Uterus (tissue), 2 donors: ENCODE measurements around the gene UBE2E3.

Experiments used
- POLR2A ChIP-seq, 2 donors: fragments of 450-650 bp; IDR thresholded peaks; one replicate each; pipeline ENCODE4 v1.6.1; 2016; ENCODE audit warnings: antibody characterized with exemption in 2 of 2, mild to moderate bottlenecking in 1 of 2, moderate library complexity in 1 of 2
- TF ChIP-seq, protein P1 (sequence below), 4 experiments: fragments of 200-600 bp in 2 of 4; fragments of 450-650 bp in 2 of 4; sonication (generic) in 2 of 4; IDR thresholded peaks; one replicate each; pipeline ENCODE4 v1.5.1; 2016 to 2019; ENCODE audit warnings: antibody characterized with exemption in 4 of 4, mild to moderate bottlenecking in 2 of 4, moderate library complexity in 1 of 4

DNA sequence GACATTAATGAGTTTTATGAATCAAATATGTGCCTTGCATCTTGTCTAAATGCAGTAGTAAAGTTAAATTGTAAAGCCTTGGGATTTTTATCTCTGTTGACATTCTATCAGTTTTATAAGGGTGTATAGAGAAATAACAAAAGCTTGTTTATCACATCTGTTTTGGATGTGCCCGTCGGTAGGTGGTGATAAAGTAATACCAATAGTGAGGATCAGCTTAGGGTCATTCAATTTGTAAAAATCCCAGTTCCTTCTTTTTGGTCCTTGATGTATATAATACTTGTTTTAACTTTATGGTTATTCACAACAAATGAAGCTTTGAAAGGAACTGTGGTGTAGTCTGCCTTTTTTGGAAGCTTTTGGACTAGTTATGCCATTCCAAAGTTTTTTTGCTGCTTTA is 12.6 kb downstream of the UBE2E3 start:
- TF ChIP-seq, protein P1, sequence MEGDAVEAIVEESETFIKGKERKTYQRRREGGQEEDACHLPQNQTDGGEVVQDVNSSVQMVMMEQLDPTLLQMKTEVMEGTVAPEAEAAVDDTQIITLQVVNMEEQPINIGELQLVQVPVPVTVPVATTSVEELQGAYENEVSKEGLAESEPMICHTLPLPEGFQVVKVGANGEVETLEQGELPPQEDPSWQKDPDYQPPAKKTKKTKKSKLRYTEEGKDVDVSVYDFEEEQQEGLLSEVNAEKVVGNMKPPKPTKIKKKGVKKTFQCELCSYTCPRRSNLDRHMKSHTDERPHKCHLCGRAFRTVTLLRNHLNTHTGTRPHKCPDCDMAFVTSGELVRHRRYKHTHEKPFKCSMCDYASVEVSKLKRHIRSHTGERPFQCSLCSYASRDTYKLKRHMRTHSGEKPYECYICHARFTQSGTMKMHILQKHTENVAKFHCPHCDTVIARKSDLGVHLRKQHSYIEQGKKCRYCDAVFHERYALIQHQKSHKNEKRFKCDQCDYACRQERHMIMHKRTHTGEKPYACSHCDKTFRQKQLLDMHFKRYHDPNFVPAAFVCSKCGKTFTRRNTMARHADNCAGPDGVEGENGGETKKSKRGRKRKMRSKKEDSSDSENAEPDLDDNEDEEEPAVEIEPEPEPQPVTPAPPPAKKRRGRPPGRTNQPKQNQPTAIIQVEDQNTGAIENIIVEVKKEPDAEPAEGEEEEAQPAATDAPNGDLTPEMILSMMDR (IDR thresholded peaks at IDR 0.05) = no peak
- no peak for TF ChIP-seq POLR2A (IDR thresholded peaks at IDR 0.05)
